GM18505 (cell line): ENCODE results near the gene GRID2.
"Not testable (repeated sequence)": the region's sequence is repeated elsewhere in the genome, so short reads cannot be mapped to it uniquely, and the experiment has no call there.

Source experiments
- ATAC-seq: cut with Tn5 transposase; IDR thresholded peaks from one replicate; pipeline ENCODE4 v1.9.1; 2021; ENCODE audit not compliant: unreplicated experiment
- POLR2A ChIP-seq: IDR thresholded peaks from 4 replicates; pipeline ENCODE4 v1.6.1; 2011; ENCODE audit warnings: borderline replicate concordance; ENCODE audit not compliant: insufficient read depth, insufficient read length; ENCODE audit errors: extremely low read depth

GRID2 gene

DNA sequence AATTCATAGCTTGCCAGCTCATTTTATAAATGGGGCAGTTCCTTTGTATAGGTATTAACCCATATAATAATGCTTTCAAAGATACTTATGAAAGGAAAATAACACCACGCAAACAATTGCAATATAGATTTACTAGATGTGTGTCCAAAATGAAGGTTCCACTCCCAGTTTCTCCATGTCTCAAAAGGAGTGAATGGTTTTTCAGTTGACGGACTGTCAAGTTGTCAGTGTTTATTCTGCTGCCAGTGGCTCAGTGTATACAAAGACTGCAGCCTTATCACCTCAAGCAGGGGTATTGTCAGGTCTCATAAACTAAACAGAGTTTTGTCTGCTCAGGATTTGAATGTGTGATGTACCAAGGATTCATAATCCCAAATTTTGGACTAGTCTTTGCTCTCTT is 939.5 kb downstream of the GRID2 start:
- no peak for TF ChIP-seq POLR2A
- no peak for ATAC-seq

DNA sequence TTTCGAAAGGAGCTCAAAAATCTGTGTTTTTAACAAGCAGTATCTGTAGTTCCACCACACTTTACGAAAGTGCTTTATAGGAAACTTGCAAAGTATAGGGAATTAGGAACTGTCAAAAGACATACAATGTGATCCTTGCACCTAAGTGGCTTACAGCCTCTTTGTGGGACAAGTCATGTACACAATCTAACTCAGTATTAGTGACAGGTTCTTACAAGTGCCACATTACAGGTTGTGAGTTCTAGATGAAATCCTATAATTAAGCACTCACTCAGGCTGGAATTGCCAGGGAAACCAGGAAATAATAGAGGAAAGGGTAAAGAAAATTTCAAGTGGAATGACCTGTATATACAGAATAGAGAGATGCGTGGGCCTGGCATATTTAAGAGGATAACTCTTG is 957.4 kb downstream of the GRID2 start:
- ATAC-seq, result no peak
- no peak for TF ChIP-seq POLR2A

DNA sequence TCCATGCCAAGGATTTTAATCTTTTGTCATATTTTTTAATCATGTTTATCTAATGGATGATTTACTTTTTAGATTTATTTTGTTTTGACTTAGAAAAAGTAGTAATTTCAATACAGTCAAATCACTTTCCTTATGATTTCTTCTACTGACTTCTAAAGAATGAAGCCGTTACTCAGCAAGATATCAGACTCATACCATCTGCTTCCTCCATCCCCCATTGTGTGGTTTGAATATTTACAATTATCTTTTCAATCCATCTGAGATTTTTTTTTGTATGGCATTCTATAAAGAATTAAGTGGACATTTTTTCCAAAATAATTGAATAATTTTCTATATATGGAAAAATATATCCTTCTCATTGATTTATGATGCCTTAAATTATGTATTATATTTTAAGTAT is 959.4 kb downstream of the GRID2 start:
- TF ChIP-seq POLR2A, result no peak
- no peak for ATAC-seq

DNA sequence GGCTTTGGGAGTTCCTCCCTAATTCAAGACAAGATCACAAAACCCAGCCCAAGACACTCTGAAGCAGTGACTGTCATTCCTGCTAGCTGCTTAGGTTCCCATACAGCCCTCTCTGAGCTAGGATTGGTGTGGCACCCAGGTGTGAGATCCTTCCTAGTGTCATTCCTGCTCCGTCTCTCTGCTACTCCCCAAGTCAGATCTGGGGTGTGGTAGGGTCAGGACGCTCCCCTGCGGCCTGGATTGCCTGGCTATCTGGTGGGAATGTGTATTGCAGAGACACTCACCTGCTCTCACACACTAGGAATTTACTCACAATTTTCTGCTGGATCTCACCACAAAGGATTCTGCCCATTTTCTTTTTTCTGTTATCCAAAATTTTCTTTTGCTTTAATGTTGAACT is 964.0 kb downstream of the GRID2 start:
- TF ChIP-seq POLR2A, result no peak
- ATAC-seq, result no peak

DNA sequence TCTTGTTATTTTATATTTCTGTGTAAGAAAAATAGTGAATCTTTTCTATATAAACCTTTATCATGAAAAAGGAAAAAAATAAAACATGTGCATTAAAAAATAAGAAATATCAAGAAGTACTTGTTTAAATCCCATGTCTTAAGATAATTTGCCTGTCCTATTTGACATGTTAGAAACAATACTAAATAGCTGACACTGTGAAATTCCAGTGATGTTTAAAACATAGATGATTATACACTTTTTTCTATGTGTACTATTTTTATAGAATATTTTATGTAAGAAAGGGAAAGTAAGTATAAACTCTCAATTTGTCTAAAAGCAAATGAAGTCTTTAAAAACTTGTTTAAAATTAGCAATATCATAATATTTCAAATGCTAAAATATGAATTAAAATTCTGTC is 981.6 kb downstream of the GRID2 start:
- no peak for ATAC-seq
- TF ChIP-seq POLR2A, result no peak

DNA sequence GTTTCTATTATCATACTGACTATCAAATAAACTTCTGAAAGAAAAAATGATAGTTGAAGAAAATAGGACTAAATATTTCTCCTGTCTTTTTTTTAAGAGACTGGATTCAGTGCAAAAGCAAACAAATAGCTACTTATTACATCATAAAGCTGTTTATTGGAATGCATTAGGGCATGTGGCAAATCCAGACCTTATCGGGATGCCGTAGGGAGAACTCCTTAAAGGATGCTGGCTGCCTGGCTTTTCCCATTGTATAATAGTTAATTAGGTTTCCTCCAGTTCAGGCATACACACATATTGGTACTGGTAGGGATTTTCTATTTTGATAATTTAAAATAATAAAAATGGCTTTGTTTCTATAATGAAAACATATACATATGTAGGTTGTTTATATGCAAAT is 985.5 kb downstream of the GRID2 start:
- TF ChIP-seq POLR2A, result no peak
- no peak for ATAC-seq

DNA sequence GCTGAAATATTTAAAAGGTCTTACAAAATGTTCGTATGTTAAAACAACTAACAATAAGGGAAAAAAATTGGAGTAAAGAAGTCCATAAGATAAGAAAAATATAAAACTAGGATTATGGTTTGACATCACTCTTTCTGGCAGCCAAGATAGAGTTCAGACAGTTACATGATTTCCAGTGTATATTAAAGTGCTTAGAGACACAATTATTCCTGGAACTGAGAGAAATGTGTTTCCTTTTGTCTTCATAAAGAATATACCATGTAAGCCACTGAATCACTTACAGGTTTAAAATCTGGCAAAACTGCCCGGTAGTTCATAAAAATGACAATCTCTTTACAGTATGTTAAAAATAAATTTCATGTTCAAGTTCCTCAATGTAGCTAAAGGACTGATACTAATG is 986.1 kb downstream of the GRID2 start:
- ATAC-seq, result no peak
- no peak for TF ChIP-seq POLR2A

DNA sequence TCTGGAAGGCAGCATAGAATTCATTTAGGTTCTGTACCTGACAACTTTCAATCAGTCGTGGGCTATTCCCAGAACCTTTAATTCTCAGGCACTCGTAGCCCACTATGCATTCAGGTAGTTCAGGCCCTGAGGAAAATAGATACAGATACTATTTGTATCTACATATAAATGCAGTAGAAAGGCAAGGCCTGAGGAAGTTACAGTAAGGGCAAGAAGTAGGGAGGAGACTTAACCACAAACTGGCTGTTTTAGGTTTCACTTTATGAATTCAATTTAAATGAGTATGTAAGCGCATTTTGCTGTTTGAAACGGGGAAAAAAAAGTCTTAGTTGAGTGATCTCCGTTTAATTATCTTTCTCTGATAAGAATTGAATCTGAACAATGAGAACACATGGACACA is 995.4 kb downstream of the GRID2 start:
- TF ChIP-seq POLR2A, result no peak
- ATAC-seq, result no peak

DNA sequence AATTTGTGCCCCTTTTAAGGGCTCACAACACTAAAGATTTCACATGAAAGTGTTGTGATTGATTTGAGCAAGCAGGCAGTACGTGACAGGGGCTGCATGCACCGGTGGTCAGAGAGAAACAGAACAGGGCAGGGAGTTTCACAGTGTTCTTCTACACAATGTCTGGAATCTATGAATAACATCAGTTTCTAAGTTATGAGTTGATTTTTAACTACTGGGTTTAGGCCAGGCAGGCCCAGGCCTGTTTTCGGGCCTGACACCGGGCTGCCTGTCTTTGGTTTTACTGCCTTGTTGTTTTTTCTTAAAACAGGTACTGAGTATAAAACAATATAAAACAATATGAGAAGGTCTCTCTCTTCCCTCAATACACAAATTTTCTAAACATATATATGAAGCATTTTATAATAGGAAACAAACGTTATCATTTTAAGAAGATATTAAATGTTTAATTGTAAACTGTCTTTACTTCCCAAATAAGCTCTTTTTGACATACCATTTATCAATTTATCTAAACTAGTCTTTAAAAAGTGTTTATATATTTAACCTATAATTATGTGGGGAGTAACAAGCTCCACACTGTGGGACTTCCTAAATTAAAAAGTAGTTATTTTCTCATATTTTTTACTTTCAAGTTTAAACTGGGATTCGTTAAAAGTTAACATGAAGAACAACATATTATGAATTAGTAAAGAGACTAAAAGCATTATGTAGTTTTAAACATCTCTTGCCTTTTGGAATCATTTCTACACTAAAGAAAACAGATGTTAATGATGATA is 997.2 kb downstream of the GRID2 start:
- not testable (repeated sequence) for ATAC-seq

DNA sequence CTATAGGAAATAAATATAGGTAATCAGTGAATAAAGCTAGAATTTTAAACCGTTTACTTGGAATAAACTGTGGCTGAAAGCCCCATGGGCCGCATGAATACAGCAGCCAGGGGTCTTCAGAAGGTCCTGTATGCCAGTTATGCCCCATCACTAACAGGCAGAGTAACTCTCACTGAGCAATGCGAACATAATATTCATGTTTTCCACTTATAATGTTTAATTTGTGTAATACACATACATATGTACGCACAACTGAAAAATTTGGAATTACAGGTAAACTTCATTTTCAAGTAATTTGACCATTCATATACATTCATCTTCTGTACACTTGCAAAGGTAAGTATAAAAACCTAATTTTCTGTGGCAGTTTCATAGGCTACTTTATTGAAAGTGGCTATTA is 998.5 kb downstream of the GRID2 start:
- TF ChIP-seq POLR2A, result no peak
- ATAC-seq, result no peak

DNA sequence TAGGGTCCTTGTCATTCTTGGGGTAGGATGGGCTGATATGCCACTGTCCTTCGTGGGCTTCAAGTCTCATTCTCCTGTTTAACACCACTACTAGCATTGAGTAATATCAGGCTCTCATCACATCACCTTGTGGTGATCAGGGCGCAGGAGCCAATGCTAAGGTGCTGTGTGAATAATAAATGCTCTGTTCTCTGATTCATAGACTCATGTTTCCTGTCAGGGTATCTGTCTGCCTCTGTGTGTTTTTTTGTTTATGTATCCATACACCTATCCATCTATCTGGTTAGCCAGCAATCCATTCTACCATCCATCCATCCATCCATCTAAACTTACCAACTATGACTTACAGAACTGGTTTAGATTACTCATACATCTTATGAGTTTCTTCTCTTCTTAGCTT is 999.7 kb downstream of the GRID2 start:
- ATAC-seq, result no peak
- no peak for TF ChIP-seq POLR2A

DNA sequence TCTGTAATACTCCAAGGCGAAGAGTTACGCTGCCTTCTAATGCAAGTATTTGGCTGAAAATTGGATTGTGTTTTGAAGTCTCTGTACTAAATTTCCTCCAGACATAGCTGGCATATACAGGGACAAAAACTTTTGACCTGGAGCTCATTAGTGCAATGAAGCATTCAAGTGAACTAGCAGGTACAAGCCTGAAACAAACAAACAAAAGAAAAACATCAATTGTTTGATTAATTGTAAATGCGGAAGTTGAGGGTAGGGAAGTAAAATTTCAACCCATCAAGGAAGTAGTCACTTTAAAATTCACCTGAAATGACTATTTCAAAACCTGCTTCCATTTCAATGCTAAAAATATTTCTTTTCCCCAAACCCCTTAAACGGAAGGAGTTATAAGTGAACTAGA is 1008.5 kb downstream of the GRID2 start:
- no peak for TF ChIP-seq POLR2A
- ATAC-seq, result no peak

DNA sequence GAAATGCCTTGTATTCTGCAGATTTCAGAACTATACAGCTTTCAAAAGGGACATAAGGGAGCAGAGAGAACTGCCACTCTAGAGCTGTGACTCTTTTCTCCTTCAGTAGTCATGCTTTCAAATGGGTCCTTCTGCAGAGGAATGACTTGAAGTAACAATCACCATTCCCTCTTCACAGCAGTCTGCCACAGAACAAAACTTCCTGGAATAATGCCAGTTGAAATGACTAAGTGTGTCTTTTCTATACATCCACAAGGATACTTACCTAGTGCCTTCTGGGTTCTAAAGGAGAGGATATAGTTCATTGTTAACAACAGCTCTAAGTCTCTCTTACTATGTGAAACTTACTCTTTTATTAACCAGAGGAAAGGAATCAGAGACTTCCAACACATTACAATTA is 1009.4 kb downstream of the GRID2 start:
- no peak for ATAC-seq
- no peak for TF ChIP-seq POLR2A

DNA sequence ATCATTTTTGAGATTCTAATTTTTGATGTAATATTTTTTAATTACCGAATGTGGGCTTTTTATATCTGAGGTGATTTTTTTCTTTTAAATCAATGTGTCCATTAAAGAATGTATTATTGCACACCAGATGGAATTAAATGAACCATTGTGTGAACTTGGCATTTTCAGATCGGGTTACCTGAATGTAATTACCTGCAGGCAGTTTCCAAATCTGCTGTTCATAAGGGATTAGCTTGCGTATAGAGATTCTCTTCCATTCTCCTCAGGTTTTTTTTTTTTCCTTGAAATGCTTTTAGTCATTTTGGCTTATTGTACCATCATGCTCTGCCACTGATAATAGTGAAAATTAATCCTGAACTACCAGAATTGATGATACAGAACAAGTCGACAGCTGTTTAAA is 1013.3 kb downstream of the GRID2 start:
- no peak for TF ChIP-seq POLR2A
- no peak for ATAC-seq

DNA sequence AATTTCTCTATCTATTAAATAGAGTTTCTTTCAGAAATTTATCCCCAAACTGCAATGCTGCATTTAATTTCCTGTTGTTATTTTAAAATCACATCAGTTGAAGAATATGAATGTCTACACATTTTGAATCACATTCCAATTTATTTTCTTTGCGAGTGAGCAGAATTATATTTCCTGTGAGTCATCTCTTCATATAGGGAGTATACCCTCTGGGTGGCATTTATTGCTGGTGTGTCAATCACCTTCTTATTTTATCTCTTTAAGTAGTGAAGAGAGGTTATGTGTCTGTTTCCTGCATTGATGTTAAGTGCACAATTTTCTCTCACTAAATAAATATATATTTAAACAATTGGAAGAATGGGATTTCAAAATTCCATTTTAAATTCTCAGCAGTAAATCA is 1013.8 kb downstream of the GRID2 start:
- ATAC-seq, result no peak
- no peak for TF ChIP-seq POLR2A
